ENCODE results near the gene GINS1. TPM values are rescaled to one million over a fixed set of nuclear protein-coding genes. Genes with fewer than 3 reads are reported as not detected.

The GINS1 gene
- total and polyA plus RNA-seq, 11 donors = 0.15 to 3.1 (median 0.36) TPM

- no peak for ATAC-seq
- DNase-seq = no peak
- H3K27ac ChIP-seq = no peak overlapping the region
- H3K4me3 ChIP-seq = no peak overlapping the region
- peaks cover 0 to under 1% (median 0%) of the 10 kb centered on the region in 12 donors for H3K9me3 ChIP-seq
- intact Hi-C loops (cut with DNase I) = no loop called here
- no peaks in the 10 kb centered on the region for H3K27me3 ChIP-seq
- H3K4me1 ChIP-seq = no peaks in the 10 kb centered on the region
- no peak for TF ChIP-seq CTCF (IDR thresholded peaks at IDR 0.05)
- no peak for TF ChIP-seq POLR2A (IDR thresholded peaks at IDR 0.05)
- H3K36me3 ChIP-seq = no peaks in the 10 kb centered on the region
- WGBS, 4 donors = 92 to 96% (median 95%) methylated on average over 3 of the region's 3 CpGs
Measured at GRCh38 chr20:25424536-25424935, 17.1 kb downstream of the GINS1 start.

- Histone ChIP-seq H3K4me1 (peaks cover 0 to 4% (median 0%) of the 10 kb centered on the region in 12 donors), H3K36me3 (no peaks in the 10 kb centered on the region), H3K27me3 (no peaks in the 10 kb centered on the region), H3K4me3 (no peak overlapping the region), H3K9me3 (no peaks in the 10 kb centered on the region), H3K27ac (no peak overlapping the region)
- DNase-seq = no peak
- ATAC-seq = peak in 2 of 4 donors; percentile 27 to 57
- 34 to 41% (median 39%) methylated on average over 4 of the region's 4 CpGs for WGBS, 4 donors
- TF ChIP-seq CTCF (IDR thresholded peaks at IDR 0.05) = no peak
- TF ChIP-seq POLR2A (IDR thresholded peaks at IDR 0.05) = no peak
- intact Hi-C loops (cut with DNase I) = no loop called here
Measured at GRCh38 chr20:25437153-25437581, 29.7 kb downstream of the GINS1 start.

- DNase-seq (no peak), ATAC-seq (no peak)
- no peaks in the 10 kb centered on the region for H3K36me3 ChIP-seq
- H3K27me3 ChIP-seq = no peaks in the 10 kb centered on the region
- 83 to 89% (median 86%) methylated on average over 3 of the region's 3 CpGs for WGBS, 4 donors
- no peaks in the 10 kb centered on the region for H3K9me3 ChIP-seq
- no peak overlapping the region for H3K27ac ChIP-seq
- intact Hi-C loops (cut with DNase I) = no loop called here
- peaks cover 0 to 4% (median 0%) of the 10 kb centered on the region in 12 donors for H3K4me1 ChIP-seq
- TF ChIP-seq POLR2A (IDR thresholded peaks at IDR 0.05) = no peak
- TF ChIP-seq CTCF (IDR thresholded peaks at IDR 0.05) = no peak
- no peak overlapping the region for H3K4me3 ChIP-seq
Measured at GRCh38 chr20:25439328-25439727, 31.9 kb downstream of the GINS1 start.

- Histone ChIP-seq H3K4me1 (no peaks in the 10 kb centered on the region), H3K4me3 (no peak overlapping the region), H3K36me3 (no peaks in the 10 kb centered on the region), H3K9me3 (peaks cover 0 to 3% (median 0%) of the 10 kb centered on the region in 12 donors), H3K27me3 (no peaks in the 10 kb centered on the region), H3K27ac (no peak overlapping the region)
- TF ChIP-seq POLR2A (IDR thresholded peaks at IDR 0.05) (no peak), CTCF (IDR thresholded peaks at IDR 0.05) (no peak)
- no peak for DNase-seq
- intact Hi-C loops (cut with DNase I) = loop anchor here in 1 of 10 donors (10.0 kb wide), 1 partner anchor 60 kb away; no protein-coding TSS in a partner anchor
- ATAC-seq = no peak
- WGBS, 4 donors = 97 to 99% (median 98%) methylated on average over 4 of the region's 4 CpGs
Measured at GRCh38 chr20:25444556-25444955, 37.1 kb downstream of the GINS1 start.
